Loucy (cell line): ENCODE measurements around the gene DPAGT1.

Source experiments
- CTCF ChIP-seq: fragments of 200-600 bp; sonication (generic); conservative IDR thresholded peaks from 2 replicates; pipeline ENCODE4 v1.5.1; 2014; ENCODE audit warnings: mild to moderate bottlenecking, antibody characterized with exemption, low read length
- EZH2phosphoT487 ChIP-seq: fragments of 200-600 bp; IDR thresholded peaks from 2 replicates; pipeline ENCODE4 v1.6.1; 2018; ENCODE audit warnings: antibody characterized with exemption, mild to moderate bottlenecking, moderate library complexity, borderline replicate concordance

DNA sequence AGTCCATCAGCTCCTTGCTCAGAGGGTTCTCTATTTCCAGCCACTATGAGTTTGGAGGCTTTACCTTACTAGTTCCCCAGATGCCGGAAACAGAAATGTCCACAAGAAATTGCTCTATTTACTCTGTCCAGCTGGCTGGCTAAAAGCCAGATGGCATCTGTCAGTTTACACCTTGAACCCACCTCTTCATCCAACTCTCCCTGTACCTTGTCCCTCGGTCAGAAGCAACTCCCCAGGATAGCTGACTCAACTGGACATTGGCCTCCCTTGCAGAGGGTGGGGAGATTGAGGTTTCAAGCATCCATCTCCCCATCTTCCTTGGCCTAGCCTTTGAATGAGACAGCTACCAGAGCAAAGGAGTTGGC lies 7.2 kb upstream of the DPAGT1 start:
- TF ChIP-seq CTCF (no peak), EZH2phosphoT487 (no peak)
